ENCODE results near the gene COL5A1.

The COL5A1 gene

GRCh38 chr9:134868751-134869553 lies 227.3 kb downstream of the COL5A1 start:
- DNase-seq: no peak

GRCh38 chr9:134869554-134870300 lies 228.1 kb downstream of the COL5A1 start:
- DNase-seq: no peak

GRCh38 chr9:134870301-134870694 lies 228.7 kb downstream of the COL5A1 start:
- no peak for DNase-seq

GRCh38 chr9:134870746-134871662 lies 229.4 kb downstream of the COL5A1 start:
- DNase-seq: no peak

GRCh38 chr9:134871697-134872340 lies 230.2 kb downstream of the COL5A1 start:
- DNase-seq: no peak

GRCh38 chr9:134872482-134873231 lies 231.1 kb downstream of the COL5A1 start:
- no peak for DNase-seq

GRCh38 chr9:134875371-134875770 lies 233.8 kb downstream of the COL5A1 start:
- DNase-seq: no peak

- DNase-seq: no peak
Measured at GRCh38 chr9:134877541-134877940, 235.9 kb downstream of the COL5A1 start.

GRCh38 chr9:134879664-134880483 lies 238.3 kb downstream of the COL5A1 start:
- DNase-seq: no peak

GRCh38 chr9:134880484-134881312 lies 239.1 kb downstream of the COL5A1 start, which contains the start of gene FCN2:
TSS of gene FCN2 (plus strand) at chr9:134880810. CDS start at chr9:134880822, 12 bp downstream.
- DNase-seq: no peak

- DNase-seq: no peak
Measured at GRCh38 chr9:134881313-134881670, 239.7 kb downstream of the COL5A1 start.

- DNase-seq: no peak
Measured at GRCh38 chr9:134882204-134882785, 240.7 kb downstream of the COL5A1 start.

- DNase-seq: no peak
Measured at GRCh38 chr9:134883040-134883782, 241.6 kb downstream of the COL5A1 start.

- DNase-seq: no peak
Measured at GRCh38 chr9:134884492-134884891, 242.9 kb downstream of the COL5A1 start.

- DNase-seq: no peak
Measured at GRCh38 chr9:134885001-134885678, 243.5 kb downstream of the COL5A1 start.

- no peak for DNase-seq
Measured at GRCh38 chr9:134885679-134886412, 244.2 kb downstream of the COL5A1 start.

GRCh38 chr9:134886413-134886913 lies 244.9 kb downstream of the COL5A1 start:
- DNase-seq: no peak

Measured in CD4-positive, alpha-beta T cell treated with Interleukin-4 for 4 hours (primary cell).